IPS-15b (cell line): ENCODE data around the gene EHD2.
"Not testable (repeated sequence)": the region's sequence is repeated elsewhere in the genome, so short reads cannot be mapped to it uniquely, and the experiment has no call there.

Experiments used
- H3K27me3 ChIP-seq: one replicate; pipeline ENCODE4 v1.6.1; 2013; ENCODE audit warnings: low read length; ENCODE audit not compliant: control insufficient read depth, insufficient read depth
- H3K36me3 ChIP-seq: one replicate; pipeline ENCODE4 v1.6.1; 2013; ENCODE audit warnings: low read length; ENCODE audit not compliant: control insufficient read depth, insufficient read depth
- H3K4me1 ChIP-seq: one replicate; pipeline ENCODE4 v1.6.1; 2013; ENCODE audit warnings: mild to moderate bottlenecking, low read length; ENCODE audit not compliant: control insufficient read depth, insufficient read depth
- H3K4me3 ChIP-seq: one replicate; pipeline ENCODE4 v1.5.1; 2013; ENCODE audit warnings: low read depth, low read length
- H3K9ac ChIP-seq: one replicate; pipeline ENCODE4 v1.6.1; 2013; ENCODE audit warnings: low read depth, mild to moderate bottlenecking, low read length
- H3K9me3 ChIP-seq: one replicate; pipeline ENCODE4 v1.6.1; 2013; ENCODE audit warnings: mild to moderate bottlenecking, low read length; ENCODE audit not compliant: control insufficient read depth, insufficient read depth

The EHD2 gene

DNA sequence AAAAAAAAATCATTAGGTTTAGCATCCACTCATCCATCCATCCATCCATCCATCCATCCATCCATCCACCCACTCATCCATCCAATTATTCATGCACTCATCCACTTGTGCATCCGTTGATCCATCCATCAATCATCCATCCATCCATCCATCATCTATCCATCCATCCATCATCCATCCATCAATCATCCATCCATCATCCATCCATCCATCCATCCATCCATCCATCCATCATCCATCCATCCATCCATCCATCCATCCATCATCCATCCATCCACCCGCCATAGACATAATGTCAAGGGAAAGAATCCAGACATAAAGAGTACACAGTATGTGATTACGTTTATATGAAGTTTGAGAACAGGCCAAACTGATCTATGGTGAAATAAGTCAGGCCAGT, 56.3 kb downstream of the EHD2 start:
- no peak overlapping the region for H3K9ac ChIP-seq
- peaks cover 6% of the 10 kb centered on the region for H3K4me1 ChIP-seq
- H3K4me3 ChIP-seq: no peak overlapping the region
- H3K27me3 ChIP-seq: no peaks in the 10 kb centered on the region
- H3K9me3 ChIP-seq: no peaks in the 10 kb centered on the region
- no peaks in the 10 kb centered on the region for H3K36me3 ChIP-seq

DNA sequence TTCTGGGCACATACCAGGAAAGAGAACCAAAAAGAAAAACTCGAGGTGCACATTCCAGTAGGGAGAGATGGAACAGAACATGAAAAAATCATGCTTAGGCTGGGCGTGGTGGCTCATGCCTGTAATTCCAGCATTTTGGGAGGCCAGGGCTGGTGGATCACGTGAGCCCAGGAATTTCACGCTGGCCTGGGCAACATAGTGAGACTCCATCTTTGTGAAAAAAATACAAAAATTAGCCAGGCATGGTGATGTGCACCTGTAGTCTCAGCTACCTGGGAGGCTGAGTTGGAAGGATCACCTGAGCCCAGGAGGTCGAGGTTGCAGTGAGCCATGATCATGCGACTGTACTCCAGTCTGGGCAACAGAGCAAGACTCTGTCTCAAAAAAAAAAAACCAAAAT, 58.1 kb downstream of the EHD2 start:
- H3K27me3 ChIP-seq, H3K9ac ChIP-seq, H3K4me1 ChIP-seq, H3K36me3 ChIP-seq, H3K4me3 ChIP-seq, H3K9me3 ChIP-seq: not testable (repeated sequence)

DNA sequence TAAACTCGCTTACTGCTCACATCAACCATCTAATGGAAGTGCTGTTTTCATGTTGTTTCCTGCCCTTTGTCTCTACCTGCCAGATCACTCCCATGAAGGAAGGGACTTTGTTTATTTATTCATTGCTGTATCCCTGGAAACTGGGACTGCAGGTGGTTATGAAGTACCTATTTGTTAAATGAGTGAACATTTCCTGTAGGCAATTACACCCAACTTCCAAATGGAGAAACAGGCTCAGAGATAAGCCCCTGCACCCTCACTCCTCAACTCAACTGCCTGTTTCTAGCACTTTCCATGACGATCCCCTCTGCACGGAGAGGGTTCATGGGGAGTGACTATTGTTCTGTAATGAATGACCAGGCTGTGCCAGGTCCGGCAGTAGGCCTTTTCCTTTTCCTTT, 63.3 kb downstream of the EHD2 start:
- peaks cover 9% of the 10 kb centered on the region for H3K36me3 ChIP-seq
- H3K4me1 ChIP-seq: peaks cover 4% of the 10 kb centered on the region
- H3K9me3 ChIP-seq: no peaks in the 10 kb centered on the region
- no peak overlapping the region for H3K4me3 ChIP-seq
- no peak overlapping the region for H3K9ac ChIP-seq
- no peaks in the 10 kb centered on the region for H3K27me3 ChIP-seq

DNA sequence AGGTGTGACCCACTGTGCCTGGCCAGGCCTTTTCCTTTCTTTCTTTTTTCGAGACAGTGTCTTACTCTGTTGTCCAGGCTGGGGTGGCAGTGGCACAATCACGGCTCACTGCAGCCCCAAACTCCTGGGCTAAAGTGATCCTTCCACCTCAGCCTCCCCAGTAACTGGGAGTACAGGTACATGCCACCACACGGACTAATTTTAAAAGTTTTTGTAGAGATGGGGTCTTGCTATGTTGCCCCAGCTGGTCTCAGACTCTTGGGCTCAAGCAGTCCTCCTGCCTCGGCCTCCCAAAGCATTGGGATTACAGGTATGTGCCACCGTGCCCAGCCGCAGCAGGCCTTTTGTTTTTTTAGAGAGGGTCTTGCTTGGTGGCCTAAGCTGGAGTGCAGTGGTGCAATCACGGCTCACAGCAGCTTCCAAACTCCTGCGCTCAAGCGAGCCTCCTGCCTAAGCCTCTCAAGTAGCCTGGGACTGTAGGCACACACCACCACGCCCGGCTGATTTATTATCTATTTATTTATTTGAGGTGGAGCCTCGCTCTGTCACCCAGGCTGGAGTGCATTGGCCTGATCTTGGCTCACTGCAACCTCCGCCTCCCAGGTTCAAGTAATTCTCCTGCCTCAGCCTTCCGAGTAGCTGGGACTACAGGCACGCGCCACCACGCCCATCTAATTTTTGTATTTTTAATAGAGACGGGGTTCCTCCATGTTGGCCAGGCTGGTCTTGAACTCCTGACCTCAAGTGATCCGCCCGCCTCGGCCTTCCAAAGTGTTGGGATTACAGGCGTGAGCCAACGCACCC, 64.2 kb downstream of the EHD2 start:
- Histone ChIP-seq H3K4me3 (peak overlapping the region; percentile 89), H3K36me3 (peaks cover 14% of the 10 kb centered on the region)
- not testable (repeated sequence) for H3K9me3 ChIP-seq, H3K4me1 ChIP-seq, H3K27me3 ChIP-seq, H3K9ac ChIP-seq

DNA sequence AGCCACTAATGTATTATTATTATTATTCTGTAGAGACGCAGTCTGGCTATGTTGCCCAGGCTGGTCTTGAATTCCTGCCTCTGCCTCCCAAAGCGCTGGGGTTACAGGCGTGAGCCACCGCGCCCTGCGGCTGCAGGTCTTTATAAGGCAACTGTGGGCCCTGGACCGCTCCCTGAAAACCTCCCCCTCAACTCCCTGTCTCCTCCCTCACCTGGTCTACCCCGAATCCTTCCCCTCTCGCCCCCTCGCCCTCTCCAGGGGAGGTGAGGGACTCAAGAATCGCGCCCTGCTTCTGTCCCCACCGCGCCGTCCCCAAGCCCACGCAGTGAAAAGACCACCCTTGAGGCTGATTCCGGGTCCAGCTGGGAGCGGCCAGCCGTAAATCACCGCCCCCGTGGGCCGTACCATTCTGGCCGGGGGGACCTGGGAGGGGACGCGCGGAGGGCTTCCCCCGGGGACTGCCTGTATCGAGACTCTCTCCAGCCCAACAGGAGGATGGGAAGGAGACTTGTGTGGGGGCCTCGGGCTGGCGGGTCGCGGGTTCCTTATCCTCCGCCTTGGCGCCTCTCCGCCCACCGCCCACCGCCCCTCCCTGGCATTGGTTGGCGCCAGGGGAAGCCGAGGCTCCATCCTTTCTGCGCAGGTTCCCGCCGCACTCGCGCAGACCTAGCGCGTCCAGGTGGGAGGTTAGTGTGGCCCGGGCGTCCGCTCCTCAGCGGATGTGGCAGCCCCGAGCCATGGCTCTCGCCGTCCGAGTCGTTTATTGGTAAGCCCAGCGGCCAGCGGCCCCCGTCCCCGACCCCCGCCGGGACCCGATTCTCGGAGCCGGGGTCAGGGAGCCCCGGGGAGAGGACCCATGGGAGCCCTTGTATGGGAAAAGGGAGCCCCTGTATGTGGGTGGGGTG, 65.1 kb downstream of the EHD2 start, which contains the start of gene SELENOW:
TSS of gene SELENOW (plus strand) at position 655 of the 905 bp plus-strand sequence. CDS start at position 738, 83 bp downstream.
- H3K9ac ChIP-seq: peak within 1 kb of the TSS; percentile 94
- H3K27me3 ChIP-seq: no peaks in the 10 kb centered on the region
- H3K4me3 ChIP-seq: peak within 1 kb of the TSS; percentile 89
- no peaks in the 10 kb centered on the region for H3K9me3 ChIP-seq
- H3K4me1 ChIP-seq: peaks cover 4% of the 10 kb centered on the region
- H3K36me3 ChIP-seq: peaks cover 20% of the 10 kb centered on the region

DNA sequence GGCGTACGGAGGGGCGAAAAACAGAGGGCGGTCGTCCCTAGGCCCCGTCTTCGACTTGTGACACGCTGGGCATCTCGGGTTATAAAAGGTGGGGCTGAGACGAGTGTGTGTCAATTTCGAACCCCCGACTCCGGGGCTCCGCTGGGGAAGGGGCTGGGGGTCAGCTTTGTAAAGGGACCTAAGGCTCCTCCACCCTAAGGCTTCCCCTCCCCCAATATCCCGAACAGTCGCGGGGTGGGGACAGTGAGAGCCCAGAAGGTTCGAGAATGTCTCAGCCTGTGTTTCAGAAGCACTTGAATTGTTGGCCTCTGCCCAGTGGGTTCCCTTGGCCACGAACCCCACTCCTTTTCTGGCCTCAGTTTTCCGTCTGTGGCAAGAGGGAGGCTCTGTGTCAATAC, 65.7 kb downstream of the EHD2 start:
- H3K27me3 ChIP-seq: no peaks in the 10 kb centered on the region
- no peaks in the 10 kb centered on the region for H3K9me3 ChIP-seq
- H3K4me1 ChIP-seq: peaks cover 4% of the 10 kb centered on the region
- H3K9ac ChIP-seq: peak overlapping the region; percentile 94
- H3K36me3 ChIP-seq: peaks cover 27% of the 10 kb centered on the region
- peak overlapping the region; percentile 89 for H3K4me3 ChIP-seq

DNA sequence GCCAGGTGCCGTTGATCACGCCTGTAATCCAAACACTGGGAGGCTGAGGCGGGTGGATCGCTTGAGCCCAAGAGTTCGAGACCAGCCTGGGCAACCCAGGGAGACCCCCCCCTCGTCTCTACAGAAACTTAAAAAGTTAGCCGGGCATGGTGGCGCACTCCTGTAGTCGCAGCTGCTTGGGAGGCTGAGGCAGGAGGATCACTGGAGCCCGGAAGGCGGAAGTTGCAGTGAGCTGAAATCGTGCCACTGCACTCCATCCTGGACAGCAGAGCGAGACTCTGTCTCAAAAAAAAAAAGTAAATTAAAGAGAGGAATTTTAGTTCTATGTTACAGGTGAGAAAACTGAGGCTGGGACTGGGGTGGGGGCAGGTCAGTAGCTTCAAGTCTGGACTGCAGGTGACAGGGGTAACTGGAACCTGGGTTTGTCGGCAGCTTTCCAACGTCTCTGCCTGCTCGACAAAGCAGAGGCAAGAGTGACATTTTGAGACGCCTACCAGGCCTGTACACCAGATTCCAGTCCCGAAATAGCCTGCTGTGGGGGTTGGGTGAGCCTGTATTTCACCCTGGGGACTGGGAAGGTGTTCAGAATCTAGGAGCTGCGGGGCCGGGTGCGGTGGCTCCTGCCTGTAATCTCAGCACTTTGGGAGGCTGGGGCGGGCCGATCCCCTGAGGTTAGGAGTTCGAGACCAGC, 66.4 kb downstream of the EHD2 start:
- peak overlapping the region; percentile 3 for H3K9ac ChIP-seq
- no peaks in the 10 kb centered on the region for H3K27me3 ChIP-seq
- H3K36me3 ChIP-seq: peaks cover 34% of the 10 kb centered on the region
- H3K9me3 ChIP-seq: no peaks in the 10 kb centered on the region
- peaks cover 4% of the 10 kb centered on the region for H3K4me1 ChIP-seq
- peak overlapping the region; percentile 89 for H3K4me3 ChIP-seq

DNA sequence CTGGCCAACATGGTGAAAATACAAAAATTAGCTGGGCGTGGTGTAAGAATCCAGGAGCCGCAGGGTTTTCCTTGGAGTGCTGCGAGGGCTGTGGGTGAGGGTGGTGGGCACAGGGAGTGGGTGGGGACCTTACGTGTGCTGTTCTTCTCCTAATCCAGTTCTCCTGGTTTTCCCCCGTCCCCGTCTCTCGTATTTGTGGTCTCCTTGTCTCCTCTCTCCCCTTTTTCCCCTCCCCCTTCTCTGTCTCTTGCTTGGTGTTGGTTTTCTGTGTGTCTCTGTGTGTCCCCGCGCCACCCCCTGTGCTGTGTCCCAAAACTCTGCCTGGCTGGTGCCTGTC, 67.0 kb downstream of the EHD2 start:
- H3K27me3 ChIP-seq: no peaks in the 10 kb centered on the region
- H3K4me3 ChIP-seq: peak overlapping the region; percentile 89
- H3K9me3 ChIP-seq: no peaks in the 10 kb centered on the region
- peak overlapping the region; percentile 3 for H3K9ac ChIP-seq
- peaks cover 4% of the 10 kb centered on the region for H3K4me1 ChIP-seq
- peaks cover 36% of the 10 kb centered on the region for H3K36me3 ChIP-seq

DNA sequence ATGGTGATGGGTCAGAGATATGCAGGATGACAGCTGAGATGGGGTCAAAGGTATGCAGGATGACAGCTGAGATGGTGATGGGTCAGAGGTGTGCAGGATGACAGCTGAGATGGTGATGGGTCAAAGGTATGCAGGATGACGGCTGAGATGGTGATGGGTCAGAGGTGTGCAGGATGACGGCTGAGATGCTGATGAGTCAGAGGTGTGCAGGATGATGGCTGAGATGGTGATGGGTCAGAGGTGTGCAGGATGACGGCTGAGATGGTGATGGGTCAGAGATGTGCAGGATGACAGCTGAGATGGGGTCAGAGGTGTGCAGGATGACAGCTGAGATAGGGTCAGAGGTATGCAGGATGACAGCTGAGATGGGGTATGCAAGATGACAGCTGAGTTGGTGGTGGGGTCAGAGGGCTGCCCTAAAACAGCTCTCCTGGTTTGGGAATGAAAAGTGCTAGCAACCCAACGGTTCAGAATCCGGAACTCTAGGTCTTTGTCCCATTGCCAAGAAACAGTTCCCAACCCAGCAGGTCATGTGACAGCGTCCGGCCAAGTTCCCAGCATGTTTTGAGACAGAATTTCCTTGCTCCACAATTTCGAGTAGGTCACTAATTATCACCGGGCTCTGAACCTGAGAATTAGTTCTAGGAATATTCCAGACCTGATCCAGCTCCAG, 68.5 kb downstream of the EHD2 start:
- Histone ChIP-seq H3K9ac (no peak overlapping the region), H3K9me3 (no peaks in the 10 kb centered on the region), H3K27me3 (no peaks in the 10 kb centered on the region), H3K36me3 (peaks cover 40% of the 10 kb centered on the region), H3K4me1 (peaks cover under 1% of the 10 kb centered on the region), H3K4me3 (no peak overlapping the region)

DNA sequence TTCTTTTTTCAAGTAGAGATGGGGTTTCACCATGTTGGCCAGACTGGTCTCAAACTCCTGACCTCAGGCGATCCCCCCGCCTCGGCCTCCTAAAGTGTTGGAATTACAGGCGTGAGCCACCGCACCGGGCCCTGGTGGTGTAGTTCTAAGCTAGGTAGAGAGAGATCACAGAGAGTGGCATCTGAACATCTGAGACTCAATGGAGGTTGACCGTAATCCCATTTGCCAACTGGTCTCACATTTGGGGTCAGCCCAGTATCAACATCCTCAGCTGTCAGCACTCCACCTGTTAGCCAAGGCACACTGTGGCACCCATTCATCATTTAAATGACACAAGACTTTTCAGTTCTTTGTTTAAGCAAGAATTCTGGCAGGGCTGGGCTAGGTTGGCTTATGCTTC, 73.3 kb downstream of the EHD2 start:
- peaks cover 34% of the 10 kb centered on the region for H3K36me3 ChIP-seq
- H3K4me1 ChIP-seq: peaks cover 2% of the 10 kb centered on the region
- no peaks in the 10 kb centered on the region for H3K9me3 ChIP-seq
- no peak overlapping the region for H3K9ac ChIP-seq
- H3K4me3 ChIP-seq: no peak overlapping the region
- no peaks in the 10 kb centered on the region for H3K27me3 ChIP-seq

DNA sequence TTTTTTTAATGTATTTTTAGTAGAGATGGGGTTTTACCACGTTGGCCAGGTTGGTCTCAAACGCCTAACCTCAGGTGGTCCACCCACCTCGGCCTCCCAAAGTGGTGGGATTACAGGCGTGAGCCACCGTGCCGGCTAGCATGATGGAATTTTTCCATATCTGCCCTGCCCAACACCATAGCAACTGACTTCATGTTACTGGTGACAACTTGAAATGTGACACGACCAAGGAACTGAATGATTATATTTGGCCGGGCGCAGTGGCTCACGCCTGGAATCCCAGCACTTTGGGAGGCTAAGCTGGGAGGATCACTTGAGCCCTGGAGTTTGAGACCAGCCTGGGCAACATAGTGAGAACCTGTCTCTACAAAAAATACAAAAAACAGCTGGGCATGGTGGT, 74.1 kb downstream of the EHD2 start:
- not testable (repeated sequence) for H3K27me3 ChIP-seq, H3K4me1 ChIP-seq, H3K9me3 ChIP-seq, H3K4me3 ChIP-seq, H3K9ac ChIP-seq
- H3K36me3 ChIP-seq: peaks cover 29% of the 10 kb centered on the region
